Measurements from ENCODE around the gene CAMK1D.
"Not testable (repeated sequence)": the region's sequence is repeated elsewhere in the genome, so short reads cannot be mapped to it uniquely, and the experiment has no call there.

The CAMK1D gene

DNA sequence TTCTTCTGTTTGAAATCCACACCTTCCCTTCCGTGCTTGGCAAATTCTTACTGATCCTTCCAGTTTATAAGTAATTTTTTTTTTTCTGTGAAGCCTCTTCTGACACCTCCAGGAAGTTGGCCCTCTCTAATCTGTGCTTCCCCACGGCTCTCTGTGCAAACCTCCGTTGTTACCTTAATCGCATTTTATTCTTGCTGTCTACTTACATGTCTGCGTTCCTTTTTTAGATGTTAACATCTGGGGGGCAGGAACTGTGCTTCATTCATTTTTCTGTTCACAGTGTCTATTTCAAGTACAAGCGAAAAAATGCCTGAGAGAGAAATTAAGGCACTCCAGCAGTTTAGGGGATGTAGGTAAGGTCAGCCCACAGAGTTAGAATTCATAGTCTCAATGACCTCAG lies 8.4 kb upstream of the CAMK1D start:
- DNase-seq (ENCODE audit: low read depth) = no peak

- no peak for DNase-seq (ENCODE audit: low read depth)
Observed at GRCh38 chr10:12341526-12341925, 7.8 kb upstream of the CAMK1D start.

GRCh38 chr10:12344375-12345110 lies 4.8 kb upstream of the CAMK1D start:
- no peak for DNase-seq (ENCODE audit: low read depth)

DNA sequence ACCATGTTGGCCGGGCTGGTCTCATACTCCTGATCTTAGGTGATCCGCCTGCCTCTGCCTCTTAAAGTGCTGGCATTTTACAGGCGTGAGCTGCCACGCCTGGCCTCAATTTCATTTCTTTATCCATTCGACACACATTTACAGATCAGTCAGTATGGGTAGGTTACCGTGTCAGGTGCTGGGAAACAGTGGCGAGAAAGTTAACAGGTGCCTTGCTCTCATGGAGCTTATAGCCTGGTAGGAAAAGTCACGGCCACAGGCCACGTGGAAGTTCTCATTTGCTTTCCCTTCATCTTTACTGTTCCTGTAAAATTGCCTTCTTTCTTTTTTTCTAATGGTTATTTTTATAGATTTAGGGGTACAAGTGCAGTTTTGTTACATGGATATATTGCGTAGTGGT lies 2.6 kb upstream of the CAMK1D start:
- DNase-seq (ENCODE audit: low read depth) = no peak

- no peak for DNase-seq (ENCODE audit: low read depth)
Observed at GRCh38 chr10:12348294-12348869, 965 bp upstream of the CAMK1D start.

DNA sequence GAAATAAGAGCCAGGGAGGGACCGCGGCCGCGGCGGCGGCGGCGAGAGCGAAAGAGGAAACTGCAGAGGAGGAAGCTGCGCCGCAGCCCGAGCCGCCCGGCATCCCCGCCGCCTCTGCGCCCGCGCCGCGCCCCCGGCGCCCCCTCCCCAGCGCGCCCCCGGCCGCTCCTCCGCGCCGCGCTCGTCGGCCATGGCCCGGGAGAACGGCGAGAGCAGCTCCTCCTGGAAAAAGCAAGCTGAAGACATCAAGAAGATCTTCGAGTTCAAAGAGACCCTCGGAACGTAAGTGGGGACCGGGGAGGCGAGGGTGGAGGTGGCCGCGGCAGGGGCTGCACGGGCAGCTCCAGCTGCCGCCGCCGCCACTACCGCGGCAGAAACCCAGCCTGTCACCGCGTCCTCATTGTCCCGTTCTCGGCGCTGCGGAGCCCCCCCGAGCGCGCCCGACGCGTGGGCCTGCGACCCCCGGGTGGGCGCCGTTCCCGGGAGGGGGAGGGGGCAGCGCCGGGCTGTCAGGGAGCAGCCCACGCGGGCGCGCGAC lies 351 bp downstream of the CAMK1D start:
- DNase-seq (ENCODE audit: low read depth) = no peak

DNA sequence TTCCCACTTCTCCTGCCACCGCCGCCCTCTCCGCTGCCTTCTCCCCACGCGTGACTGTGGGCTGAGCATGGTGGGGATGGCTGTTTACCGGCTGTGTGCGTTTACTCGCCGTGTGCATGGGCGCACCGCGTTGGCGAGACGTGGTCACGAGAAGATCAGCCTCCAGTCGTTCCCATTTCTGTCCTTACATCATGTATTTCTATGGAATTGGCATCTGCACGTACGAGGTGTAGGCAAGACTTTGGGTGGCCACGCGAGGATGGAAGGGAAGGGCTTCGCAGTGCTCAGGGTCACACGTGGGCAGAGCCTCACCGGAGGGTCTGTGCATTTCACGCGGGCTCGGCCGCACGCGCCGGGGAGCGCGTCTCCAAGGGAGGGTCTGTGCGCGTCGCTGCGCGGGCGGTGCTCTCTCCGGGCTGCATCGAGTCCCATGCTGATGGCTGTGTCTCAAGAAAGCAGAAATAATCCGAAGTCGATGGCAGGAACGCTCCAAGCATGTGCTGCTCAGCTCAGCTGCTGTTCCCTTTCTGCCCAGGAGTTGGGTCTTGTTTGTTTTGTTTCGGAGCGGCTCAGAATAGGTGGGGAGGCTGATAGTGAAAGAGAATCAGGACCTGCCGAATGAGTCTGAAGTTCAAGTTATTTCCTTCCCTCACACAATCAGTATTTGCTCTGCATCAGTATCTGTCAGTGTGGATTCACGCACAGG lies 973 bp downstream of the CAMK1D start:
- peak; percentile 10 for DNase-seq (ENCODE audit: low read depth)

DNA sequence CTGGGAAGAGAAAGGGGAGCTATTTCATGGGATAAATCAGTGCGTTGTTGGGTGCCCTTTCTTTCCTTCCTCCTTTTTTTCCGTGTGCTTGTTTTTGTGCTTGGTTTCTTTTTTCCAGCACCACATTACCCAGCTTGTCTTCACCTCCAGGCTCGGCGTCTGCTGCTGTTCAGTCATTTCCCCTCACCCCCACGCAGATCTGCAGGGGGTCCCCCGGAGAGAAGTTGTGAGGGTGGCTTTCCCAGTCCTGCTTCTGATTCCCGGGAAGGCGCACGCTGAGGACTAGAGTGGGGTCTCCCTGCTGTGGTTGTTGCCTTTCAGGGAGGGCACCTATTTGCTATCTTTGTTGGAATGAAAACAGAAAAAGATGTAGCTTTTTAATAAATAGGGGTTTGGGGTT lies 1.6 kb downstream of the CAMK1D start:
- no peak for DNase-seq (ENCODE audit: low read depth)

DNA sequence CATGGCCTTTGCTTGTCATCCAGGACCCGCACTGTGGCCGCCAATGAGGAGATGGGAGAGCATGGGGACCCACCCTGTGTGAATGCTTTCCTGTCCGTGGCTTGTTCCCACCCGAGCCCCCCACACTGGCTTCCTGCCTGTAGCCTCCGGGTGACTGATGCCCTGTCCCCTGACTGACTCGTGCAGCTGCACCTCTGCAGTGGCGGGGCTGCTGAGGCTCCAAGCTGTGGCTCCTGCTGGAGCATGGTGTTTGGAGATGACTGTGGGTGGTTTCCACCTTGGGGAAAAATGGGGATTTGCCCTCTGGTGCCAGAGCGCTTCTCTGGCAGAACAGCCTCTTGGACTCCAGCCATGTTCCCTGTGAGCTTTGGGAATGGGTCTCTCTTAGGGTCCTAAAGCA lies 2.1 kb downstream of the CAMK1D start:
- no peak for DNase-seq (ENCODE audit: low read depth)

DNA sequence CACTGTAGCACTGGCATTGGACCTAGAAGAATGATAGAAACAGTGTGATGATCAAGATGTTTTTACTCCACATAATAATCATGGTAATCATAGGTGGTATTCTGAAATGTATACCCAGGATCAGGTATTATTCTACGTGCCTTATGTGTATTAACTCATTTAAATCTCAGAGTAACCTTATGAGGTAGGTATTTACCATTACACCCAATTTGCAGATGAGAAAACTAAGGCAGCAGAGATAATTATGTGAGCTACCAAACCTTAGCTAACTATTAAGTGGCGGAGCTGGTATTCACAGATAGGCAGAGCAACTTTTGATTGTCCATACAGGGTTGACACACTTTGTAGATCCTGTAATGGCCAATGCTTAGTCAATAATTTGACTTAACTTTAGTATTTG lies 2.5 kb downstream of the CAMK1D start:
- no peak for DNase-seq (ENCODE audit: low read depth)

GRCh38 chr10:12353399-12354242 lies 4.3 kb downstream of the CAMK1D start:
- no peak for DNase-seq (ENCODE audit: low read depth)

GRCh38 chr10:12354696-12355095 lies 5.3 kb downstream of the CAMK1D start:
- DNase-seq (ENCODE audit: low read depth) = not testable (repeated sequence)

GRCh38 chr10:12355384-12355783 lies 6.0 kb downstream of the CAMK1D start:
- no peak for DNase-seq (ENCODE audit: low read depth)

- DNase-seq (ENCODE audit: low read depth) = no peak
Observed at GRCh38 chr10:12357525-12358151, 8.3 kb downstream of the CAMK1D start.

DNA sequence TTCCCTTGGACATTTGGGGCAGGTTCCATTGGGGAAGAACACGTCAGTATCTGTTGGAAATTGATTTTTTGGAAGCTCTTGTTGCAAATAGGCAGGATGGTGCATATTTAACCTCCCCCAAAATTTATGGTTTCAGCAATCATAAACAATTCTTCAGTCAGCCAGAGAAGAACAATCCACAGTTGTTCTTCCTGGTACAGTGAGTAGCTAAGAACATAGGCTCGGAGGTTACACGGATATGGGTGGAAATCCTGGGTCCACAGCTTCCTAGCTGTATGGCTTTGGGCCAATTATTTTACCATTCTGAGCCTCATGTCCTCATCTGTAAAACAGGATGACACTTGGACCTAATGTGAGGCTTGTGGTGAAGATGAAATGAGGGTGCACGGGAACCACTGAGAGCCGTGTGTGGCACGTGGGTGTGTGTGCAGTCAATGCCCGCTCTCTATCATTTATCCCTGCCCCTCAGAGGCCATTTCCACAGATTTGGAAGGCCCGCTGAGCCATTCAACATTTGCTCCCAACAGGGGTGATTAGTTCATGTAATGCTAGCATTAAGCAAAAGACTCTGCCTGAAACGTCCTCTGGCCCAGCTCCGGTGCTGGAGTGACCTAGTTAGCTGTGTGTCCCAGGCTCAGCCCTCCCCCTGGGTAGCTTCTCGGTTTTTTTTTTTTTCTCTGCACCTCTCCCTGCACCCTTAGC lies 9.7 kb downstream of the CAMK1D start:
- DNase-seq (ENCODE audit: low read depth) = no peak

GRCh38 chr10:12360461-12360860 lies 11.1 kb downstream of the CAMK1D start:
- DNase-seq (ENCODE audit: low read depth) = no peak

GRCh38 chr10:12361115-12361514 lies 11.8 kb downstream of the CAMK1D start:
- DNase-seq (ENCODE audit: low read depth) = not testable (repeated sequence)

DNA sequence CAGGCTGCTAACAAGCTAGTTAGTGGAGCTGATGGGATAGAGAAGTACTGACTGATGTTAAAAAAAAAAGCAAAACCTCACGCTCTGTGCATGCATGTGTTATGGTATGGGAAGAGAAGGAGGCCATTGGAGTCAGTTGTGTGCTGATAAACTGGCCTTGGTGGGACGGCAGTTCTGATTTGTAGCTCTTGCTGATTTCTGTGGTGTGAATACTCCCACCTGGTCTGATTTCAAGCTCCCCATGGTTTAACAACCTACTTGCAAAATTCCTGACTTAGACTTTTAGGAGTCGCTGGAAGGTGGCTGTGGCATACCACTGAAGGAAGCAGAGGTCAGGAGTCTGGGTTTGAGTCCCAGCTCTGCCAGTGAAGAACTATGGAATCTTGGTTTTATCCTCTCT lies 15.2 kb downstream of the CAMK1D start:
- DNase-seq (ENCODE audit: low read depth) = no peak

DNA sequence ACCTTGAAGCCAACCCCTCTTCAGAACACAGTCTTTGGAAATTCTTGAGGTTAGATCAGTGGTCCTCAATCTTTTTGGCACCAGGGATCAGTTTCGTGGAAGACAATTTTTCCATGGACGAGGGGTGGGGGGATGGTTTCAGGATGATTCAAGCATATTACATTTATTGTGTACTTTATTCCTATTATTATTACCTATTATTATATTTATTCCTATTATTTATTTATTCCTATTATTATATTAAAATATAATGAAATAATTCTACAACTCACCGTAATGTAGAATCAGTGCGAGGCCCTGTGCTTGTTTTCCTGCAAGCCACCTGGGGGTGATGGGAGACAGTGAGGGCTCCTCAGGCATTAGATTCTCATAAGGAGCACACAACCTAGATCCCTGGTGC lies 17.9 kb downstream of the CAMK1D start:
- no peak for DNase-seq (ENCODE audit: low read depth)

- no peak for DNase-seq (ENCODE audit: low read depth)
Observed at GRCh38 chr10:12369982-12370381, 20.6 kb downstream of the CAMK1D start.

- DNase-seq (ENCODE audit: low read depth) = no peak
Observed at GRCh38 chr10:12372846-12373245, 23.5 kb downstream of the CAMK1D start.

All from amniotic epithelial cell (primary cell).